Nephron (organoid): Measurements from ENCODE around the gene FAM180A.
"Not testable (repeated sequence)": the region's sequence is repeated elsewhere in the genome, so short reads cannot be mapped to it uniquely, and the experiment has no call there.

Experiments used
- H3K27ac Mint-ChIP-seq, 3 experiments: 2 replicates each; pipeline ENCODE4 v1.8.0; 2020; ENCODE audit warnings: mixed read lengths in 3 of 3, mild to moderate bottlenecking in 2 of 3, moderate library complexity in 1 of 3
- H3K27me3 Mint-ChIP-seq: 2 replicates; pipeline ENCODE4 v1.8.0; 2021; ENCODE audit warnings: low read depth, mild to moderate bottlenecking, moderate library complexity, mixed read lengths
- H3K36me3 Mint-ChIP-seq: 2 replicates; pipeline ENCODE4 v1.8.0; 2020; ENCODE audit warnings: low read depth, mixed read lengths
- H3K4me1 Mint-ChIP-seq: 2 replicates; pipeline ENCODE4 v1.8.0; 2020; ENCODE audit warnings: mixed read lengths
- H3K4me3 Mint-ChIP-seq, 3 experiments: 2 replicates each; pipeline ENCODE4 v1.8.0; 2020; ENCODE audit warnings: mild to moderate bottlenecking in 3 of 3, mixed read lengths in 3 of 3, moderate library complexity in 2 of 3
- H3K9me3 Mint-ChIP-seq: 2 replicates; pipeline ENCODE4 v1.8.0; 2020; ENCODE audit warnings: mixed read lengths
- TF ChIP-seq, protein P1 (sequence below), 3 experiments: fragments of 200-600 bp; sonication (generic); IDR thresholded peaks; one replicate each; pipeline ENCODE4 v1.5.0; 2021; ENCODE audit warnings: antibody characterized with exemption in 3 of 3; ENCODE audit not compliant: unreplicated experiment in 3 of 3

Gene FAM180A

GRCh38 chr7:135785065-135785464 is 36.5 kb upstream of the FAM180A start:
- Mint-ChIP-seq H3K27ac (no peak overlapping the region), H3K9me3 (peaks cover 2% of the 10 kb centered on the region), H3K27me3 (peaks cover 27% of the 10 kb centered on the region), H3K36me3 (no peaks in the 10 kb centered on the region), H3K4me1 (peaks cover 10% of the 10 kb centered on the region), H3K4me3 (no peak overlapping the region)
- TF ChIP-seq, protein P1, sequence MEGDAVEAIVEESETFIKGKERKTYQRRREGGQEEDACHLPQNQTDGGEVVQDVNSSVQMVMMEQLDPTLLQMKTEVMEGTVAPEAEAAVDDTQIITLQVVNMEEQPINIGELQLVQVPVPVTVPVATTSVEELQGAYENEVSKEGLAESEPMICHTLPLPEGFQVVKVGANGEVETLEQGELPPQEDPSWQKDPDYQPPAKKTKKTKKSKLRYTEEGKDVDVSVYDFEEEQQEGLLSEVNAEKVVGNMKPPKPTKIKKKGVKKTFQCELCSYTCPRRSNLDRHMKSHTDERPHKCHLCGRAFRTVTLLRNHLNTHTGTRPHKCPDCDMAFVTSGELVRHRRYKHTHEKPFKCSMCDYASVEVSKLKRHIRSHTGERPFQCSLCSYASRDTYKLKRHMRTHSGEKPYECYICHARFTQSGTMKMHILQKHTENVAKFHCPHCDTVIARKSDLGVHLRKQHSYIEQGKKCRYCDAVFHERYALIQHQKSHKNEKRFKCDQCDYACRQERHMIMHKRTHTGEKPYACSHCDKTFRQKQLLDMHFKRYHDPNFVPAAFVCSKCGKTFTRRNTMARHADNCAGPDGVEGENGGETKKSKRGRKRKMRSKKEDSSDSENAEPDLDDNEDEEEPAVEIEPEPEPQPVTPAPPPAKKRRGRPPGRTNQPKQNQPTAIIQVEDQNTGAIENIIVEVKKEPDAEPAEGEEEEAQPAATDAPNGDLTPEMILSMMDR (IDR thresholded peaks at IDR 0.05; ENCODE audit: unreplicated experiment in 3 of 3): no peak

GRCh38 chr7:135784013-135784412 is 35.4 kb upstream of the FAM180A start:
- peaks cover 23% of the 10 kb centered on the region for H3K27me3 Mint-ChIP-seq
- TF ChIP-seq, protein P1 (IDR thresholded peaks at IDR 0.05; ENCODE audit: unreplicated experiment in 3 of 3): no peak
- H3K4me3 Mint-ChIP-seq: no peak overlapping the region
- H3K27ac Mint-ChIP-seq: no peak overlapping the region
- peaks cover 3% of the 10 kb centered on the region for H3K9me3 Mint-ChIP-seq
- H3K36me3 Mint-ChIP-seq: no peaks in the 10 kb centered on the region
- H3K4me1 Mint-ChIP-seq: no peaks in the 10 kb centered on the region

DNA sequence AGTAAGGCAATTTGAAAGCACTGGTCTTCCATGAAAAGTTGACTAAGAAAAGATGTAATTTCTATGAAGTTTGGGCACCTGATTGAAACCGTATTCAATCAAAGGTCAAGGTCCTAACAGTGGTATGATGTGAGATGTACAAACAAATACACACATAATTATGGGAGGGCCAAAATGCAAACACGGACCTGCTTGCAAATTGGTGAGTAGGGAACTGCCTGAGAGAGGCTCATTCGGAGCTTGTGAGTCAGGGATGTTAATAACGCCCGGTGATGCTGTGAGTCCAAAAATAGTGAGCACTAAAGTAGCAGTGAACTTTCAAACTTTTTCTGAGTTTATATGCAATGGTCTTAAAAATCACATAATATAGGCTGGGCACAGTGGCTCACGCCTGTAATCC is 34.2 kb upstream of the FAM180A start:
- no peak overlapping the region for H3K27ac Mint-ChIP-seq
- peaks cover 13% of the 10 kb centered on the region for H3K27me3 Mint-ChIP-seq
- no peaks in the 10 kb centered on the region for H3K36me3 Mint-ChIP-seq
- no peak overlapping the region for H3K4me3 Mint-ChIP-seq
- peaks cover 15% of the 10 kb centered on the region for H3K9me3 Mint-ChIP-seq
- TF ChIP-seq, protein P1 (IDR thresholded peaks at IDR 0.05; ENCODE audit: unreplicated experiment in 3 of 3): no peak
- H3K4me1 Mint-ChIP-seq: no peaks in the 10 kb centered on the region

- no peak overlapping the region for H3K4me3 Mint-ChIP-seq
- H3K27ac Mint-ChIP-seq: no peak overlapping the region
- H3K36me3 Mint-ChIP-seq: no peaks in the 10 kb centered on the region
- TF ChIP-seq, protein P1 (IDR thresholded peaks at IDR 0.05; ENCODE audit: unreplicated experiment in 3 of 3): no peak
- H3K9me3 Mint-ChIP-seq: peaks cover 20% of the 10 kb centered on the region
- no peaks in the 10 kb centered on the region for H3K4me1 Mint-ChIP-seq
- peaks cover 11% of the 10 kb centered on the region for H3K27me3 Mint-ChIP-seq
These were observed 33.8 kb upstream of the FAM180A start for GRCh38 chr7:135782377-135782776.

- TF ChIP-seq, protein P1 (IDR thresholded peaks at IDR 0.05; ENCODE audit: unreplicated experiment in 3 of 3): no peak
- Mint-ChIP-seq H3K4me3 (no peak overlapping the region), H3K36me3 (no peaks in the 10 kb centered on the region), H3K9me3 (peaks cover 23% of the 10 kb centered on the region), H3K27ac (no peak overlapping the region), H3K27me3 (peaks cover 5% of the 10 kb centered on the region), H3K4me1 (peaks cover 17% of the 10 kb centered on the region)
These were observed 29.2 kb upstream of the FAM180A start for GRCh38 chr7:135777626-135778398.

- H3K4me1 Mint-ChIP-seq: peaks cover 30% of the 10 kb centered on the region
- not testable (repeated sequence) for H3K4me3 Mint-ChIP-seq, H3K27me3 Mint-ChIP-seq, H3K36me3 Mint-ChIP-seq, H3K27ac Mint-ChIP-seq
- H3K9me3 Mint-ChIP-seq: peaks cover 23% of the 10 kb centered on the region
These were observed 27.3 kb upstream of the FAM180A start for GRCh38 chr7:135775915-135776314.
